Anterior cingulate cortex (tissue), 58 donors: ENCODE results near the gene CHMP6.
"Not testable (repeated sequence)": the region's sequence is repeated elsewhere in the genome, so short reads cannot be mapped to it uniquely, and the experiment has no call there.

ENCODE experiments used
- DNase-seq, 58 donors: peaks; one replicate each; lab custom pipeline; 2025; lab: John Stamatoyannopoulos, UW

Gene CHMP6

GRCh38 chr17:81026266-81027036, 34.8 kb downstream of the CHMP6 start:
- no peak for DNase-seq

GRCh38 chr17:81027038-81027437, 35.4 kb downstream of the CHMP6 start:
- DNase-seq: peak in 16 of 58 donors; percentile 25 to 73 (median 54)

- DNase-seq: peak in 8 of 58 donors; percentile 25 to 74 (median 45)
Observed at GRCh38 chr17:81027591-81028505, 36.2 kb downstream of the CHMP6 start.

GRCh38 chr17:81028506-81028858, 36.8 kb downstream of the CHMP6 start:
- no peak for DNase-seq

- no peak for DNase-seq
Observed at GRCh38 chr17:81029859-81030258, 38.2 kb downstream of the CHMP6 start.

- not testable (repeated sequence) for DNase-seq
Observed at GRCh38 chr17:81030312-81030711, 38.7 kb downstream of the CHMP6 start.

- DNase-seq: peak in 4 of 58 donors; percentile 22 to 60 (median 36)
Observed at GRCh38 chr17:81030741-81031565, 39.3 kb downstream of the CHMP6 start.

GRCh38 chr17:81031566-81032550, 40.2 kb downstream of the CHMP6 start:
- DNase-seq: peak in 3 of 58 donors; percentile 34 to 60 (median 35)

- DNase-seq: no peak
Observed at GRCh38 chr17:81032641-81033480, 41.2 kb downstream of the CHMP6 start.

GRCh38 chr17:81033535-81034167, 42.0 kb downstream of the CHMP6 start:
- peak in 2 of 58 donors; percentile 27 to 36 for DNase-seq

GRCh38 chr17:81034168-81034777, 42.6 kb downstream of the CHMP6 start:
- DNase-seq: no peak

- peak; percentile 49 to 99 (median 96) for DNase-seq
Observed at GRCh38 chr17:81034779-81035520, 43.3 kb downstream of the CHMP6 start, which contains the start of gene BAIAP2. Gene BAIAP2, plus strand, starts transcription at chr17:81035151. Its CDS starts 104 bp downstream, at chr17:81035255.

- no peak for DNase-seq
Observed at GRCh38 chr17:81035521-81036196, 44.0 kb downstream of the CHMP6 start.

- peak in 2 of 58 donors; percentile 26 to 39 for DNase-seq
Observed at GRCh38 chr17:81036197-81036941, 44.7 kb downstream of the CHMP6 start.
